Duodenal mucosa (tissue), 2 donors: Measurements from ENCODE around the gene CEPT1.
"Not testable (repeated sequence)": the region's sequence is repeated elsewhere in the genome, so short reads cannot be mapped to it uniquely, and the experiment has no call there.

Experiments used
- H3K27ac ChIP-seq: one replicate; pipeline ENCODE4 v1.7.0; 2013; ENCODE audit warnings: low read depth, low read length
- H3K27me3 ChIP-seq, 2 donors: one replicate each; pipeline ENCODE4 v1.7.0; 2013; ENCODE audit warnings: low read length in 2 of 2, control low read depth in 1 of 2; ENCODE audit not compliant: insufficient read depth in 2 of 2, control insufficient read depth in 1 of 2
- H3K36me3 ChIP-seq, 2 donors: one replicate each; pipeline ENCODE4 v1.7.0; 2013; ENCODE audit warnings: low read length in 2 of 2, control low read depth in 1 of 2; ENCODE audit not compliant: insufficient read depth in 2 of 2, control insufficient read depth in 1 of 2
- H3K4me1 ChIP-seq, 2 donors: one replicate each; pipeline ENCODE4 v1.7.0; 2013; ENCODE audit warnings: low read length in 2 of 2, control low read depth in 1 of 2; ENCODE audit not compliant: insufficient read depth in 2 of 2, control insufficient read depth in 1 of 2
- H3K4me3 ChIP-seq, 2 donors: one replicate each; pipeline ENCODE4 v1.7.0; 2013; ENCODE audit warnings: low read length in 2 of 2, low read depth in 1 of 2
- H3K9ac ChIP-seq, 2 donors: one replicate each; pipeline ENCODE4 v1.7.0; 2013; ENCODE audit warnings: low read length in 2 of 2, low read depth in 1 of 2
- H3K9me3 ChIP-seq, 2 donors: one replicate each; pipeline ENCODE4 v1.7.0; 2013; ENCODE audit warnings: low read length in 2 of 2, control low read depth in 1 of 2; ENCODE audit not compliant: control insufficient read depth in 1 of 2

CEPT1 gene

GRCh38 chr1:111139956-111140679, at the start of gene CEPT1, which contains the start of gene DRAM2:
TSS of gene CEPT1 (plus strand) at chr1:111140223. CDS start at chr1:111147715, 7,492 bp downstream.
TSS of gene DRAM2 (minus strand) at chr1:111140093. CDS start at chr1:111131554, 8,539 bp downstream.
- peaks cover 26 to 30% of the 10 kb centered on the region in 2 donors for H3K4me1 ChIP-seq
- H3K4me3 ChIP-seq = peak within 1 kb of the TSS; percentile 74 to 92
- H3K9ac ChIP-seq = peak within 1 kb of the TSS; percentile 66 to 90

GRCh38 chr1:111095421-111095820, 44.6 kb upstream of the CEPT1 start:
- not testable (repeated sequence) for H3K27me3 ChIP-seq, H3K4me1 ChIP-seq, H3K27ac ChIP-seq, H3K4me3 ChIP-seq, H3K9ac ChIP-seq, H3K36me3 ChIP-seq
- H3K9me3 ChIP-seq = peaks cover 26 to 27% of the 10 kb centered on the region in 2 donors

More at GRCh38 chr1:111139956-111140679, at the start of gene CEPT1, which contains the start of gene DRAM2:
- no peaks in the 10 kb centered on the region for H3K27me3 ChIP-seq
- H3K27ac ChIP-seq = peak within 1 kb of the TSS; percentile 82
- H3K36me3 ChIP-seq = peaks cover 7 to 10% of the 10 kb centered on the region in 2 donors
- H3K9me3 ChIP-seq = no peaks in the 10 kb centered on the region

- Histone ChIP-seq H3K27me3 (no peaks in the 10 kb centered on the region), H3K9me3 (peaks cover 31 to 35% of the 10 kb centered on the region in 2 donors), H3K36me3 (no peaks in the 10 kb centered on the region), H3K9ac (no peak overlapping the region), H3K27ac (no peak overlapping the region), H3K4me3 (no peak overlapping the region), H3K4me1 (peaks cover 0 to 8% of the 10 kb centered on the region in 2 donors)
Measured at GRCh38 chr1:111097356-111098099, 42.5 kb upstream of the CEPT1 start.

GRCh38 chr1:111099289-111099688, 40.7 kb upstream of the CEPT1 start:
- Histone ChIP-seq H3K4me1 (peaks cover 0 to 8% of the 10 kb centered on the region in 2 donors), H3K27me3 (no peaks in the 10 kb centered on the region), H3K4me3 (no peak overlapping the region), H3K27ac (no peak overlapping the region), H3K9me3 (peaks cover 31 to 35% of the 10 kb centered on the region in 2 donors), H3K9ac (no peak overlapping the region), H3K36me3 (no peaks in the 10 kb centered on the region)

GRCh38 chr1:111101854-111102642, 38.0 kb upstream of the CEPT1 start:
- Histone ChIP-seq H3K4me3 (peak overlapping the region; percentile 12 to 30), H3K4me1 (peaks cover 0 to 8% of the 10 kb centered on the region in 2 donors), H3K27me3 (no peaks in the 10 kb centered on the region), H3K36me3 (no peaks in the 10 kb centered on the region), H3K27ac (no peak overlapping the region), H3K9ac (no peak overlapping the region), H3K9me3 (peaks cover 28 to 35% of the 10 kb centered on the region in 2 donors)

- peaks cover 15 to 30% of the 10 kb centered on the region in 2 donors for H3K9me3 ChIP-seq
- peaks cover 0 to 3% of the 10 kb centered on the region in 2 donors for H3K36me3 ChIP-seq
- no peaks in the 10 kb centered on the region for H3K27me3 ChIP-seq
- H3K27ac ChIP-seq = no peak overlapping the region
- H3K4me3 ChIP-seq = no peak overlapping the region
- peaks cover 0 to 8% of the 10 kb centered on the region in 2 donors for H3K4me1 ChIP-seq
- H3K9ac ChIP-seq = no peak overlapping the region
Measured at GRCh38 chr1:111104981-111105380, 35.0 kb upstream of the CEPT1 start.

- no peak overlapping the region for H3K9ac ChIP-seq
- no peak overlapping the region for H3K4me3 ChIP-seq
- H3K9me3 ChIP-seq = peaks cover 5 to 20% of the 10 kb centered on the region in 2 donors
- no peak overlapping the region for H3K27ac ChIP-seq
- H3K4me1 ChIP-seq = no peaks in the 10 kb centered on the region
- no peaks in the 10 kb centered on the region for H3K27me3 ChIP-seq
- H3K36me3 ChIP-seq = peaks cover 3% of the 10 kb centered on the region in 2 donors
Measured at GRCh38 chr1:111110197-111110899, 29.7 kb upstream of the CEPT1 start.

- H3K36me3 ChIP-seq = peaks cover 30 to 31% of the 10 kb centered on the region in 2 donors
- H3K27ac ChIP-seq = no peak overlapping the region
- H3K9ac ChIP-seq = no peak overlapping the region
- H3K4me3 ChIP-seq = no peak overlapping the region
- no peaks in the 10 kb centered on the region for H3K27me3 ChIP-seq
- H3K9me3 ChIP-seq = no peaks in the 10 kb centered on the region
- no peaks in the 10 kb centered on the region for H3K4me1 ChIP-seq
Measured at GRCh38 chr1:111116496-111116895, 23.5 kb upstream of the CEPT1 start.

- Histone ChIP-seq H3K4me3 (no peak overlapping the region), H3K9ac (no peak overlapping the region), H3K4me1 (no peaks in the 10 kb centered on the region), H3K27me3 (no peaks in the 10 kb centered on the region), H3K27ac (no peak overlapping the region), H3K36me3 (peaks cover 14 to 22% of the 10 kb centered on the region in 2 donors), H3K9me3 (no peaks in the 10 kb centered on the region)
Measured at GRCh38 chr1:111126354-111126753, 13.7 kb upstream of the CEPT1 start.
